SK-N-SH (cell line): Measurements from ENCODE around the gene TSSK3. TPM values are rescaled to one million over a fixed set of nuclear protein-coding genes. Genes with fewer than 3 reads are reported as not detected.

Source experiments
- CTCF ChIA-PET: fragments of 300-600, 350-600 bp; formaldehyde crosslinking; extraction: SDS; loops from one replicate; lab custom pipeline; 2021; lab: Yijun Ruan, JAX
- POLR2A ChIA-PET: fragments of 350-600 bp; sonication (Branson Sonifier 250); formaldehyde crosslinking; extraction: SDS; loops from one replicate; lab custom pipeline; 2020; ENCODE audit warnings: antibody characterized with exemption, inconsistent platforms; lab: Yijun Ruan, JAX
- DNase-seq: peaks from one replicate; pipeline ENCODE4 v3.0.0; 2012
- H2AFZ ChIP-seq: fragments of 200-600 bp; sonication (generic); 2 replicates; pipeline ENCODE4 v1.8.1; 2016; ENCODE audit warnings: antibody characterized with exemption, mild to moderate bottlenecking, low read depth
- H3F3A ChIP-seq: fragments of 200-600 bp; sonication (generic); replicated peaks from 2 replicates; pipeline ENCODE3; 2016; ENCODE audit warnings: antibody characterized with exemption, mild to moderate bottlenecking; ENCODE audit not compliant: insufficient read depth
- H3K27ac ChIP-seq, 2 experiments: fragments of 200-500 bp in 1 of 2; fragments of 200-600 bp in 1 of 2; sonication (Bioruptor generic) in 1 of 2; sonication (generic), shearing (Covaris generic) in 1 of 2; 2 replicates each; pipeline versions ENCODE4 v1.5.1 to v1.6.1; 2014 to 2016; ENCODE audit warnings: low read depth in 2 of 2, inconsistent platforms in 1 of 2, low read length in 1 of 2, mild to moderate bottlenecking in 1 of 2, mixed read lengths in 1 of 2
- H3K27me3 ChIP-seq: fragments of 200-600 bp; sonication (generic), shearing (Covaris generic); 2 replicates; pipeline ENCODE4 v1.6.1; 2016; ENCODE audit warnings: mixed run types; ENCODE audit not compliant: insufficient read depth
- H3K36me3 ChIP-seq, 2 experiments: fragments of 200-500 bp in 1 of 2; fragments of 200-600 bp in 1 of 2; sonication (Bioruptor generic) in 1 of 2; sonication (generic) in 1 of 2; replicated peaks in 1 of 2; 2 replicates each; pipeline versions ENCODE3 to v1.5.1; 2014 to 2016; ENCODE audit warnings: low read length in 1 of 2, mild to moderate bottlenecking in 1 of 2; ENCODE audit not compliant: insufficient read depth in 2 of 2, control insufficient read depth in 1 of 2
- H3K4me1 ChIP-seq, 2 experiments: fragments of 200-500 bp in 1 of 2; fragments of 200-600 bp in 1 of 2; sonication (Bioruptor generic) in 1 of 2; sonication (generic), shearing (Covaris generic) in 1 of 2; 2 replicates each; pipeline versions ENCODE4 v1.5.1 to v1.6.1; 2014 to 2016; ENCODE audit warnings: low read depth in 1 of 2, low read length in 1 of 2, mixed run types in 1 of 2; ENCODE audit not compliant: insufficient read depth in 2 of 2, control insufficient read depth in 1 of 2
- H3K4me2 ChIP-seq: fragments of 200-600 bp; sonication (generic), shearing (Covaris generic); 2 replicates; pipeline ENCODE4 v1.6.1; 2017; ENCODE audit warnings: mixed run types
- H3K4me3 ChIP-seq, 2 experiments: fragments of 200-500 bp in 1 of 2; fragments of 200-600 bp in 1 of 2; sonication (Bioruptor generic) in 1 of 2; sonication (generic), shearing (Covaris generic) in 1 of 2; 2 replicates each; pipeline versions ENCODE4 v1.5.1 to v1.8.1; 2014 to 2016; ENCODE audit warnings: low read depth in 2 of 2, inconsistent platforms in 1 of 2, low read length in 1 of 2, mild to moderate bottlenecking in 1 of 2, mixed read lengths in 1 of 2, moderate library complexity in 1 of 2
- H3K79me2 ChIP-seq: fragments of 200-600 bp; sonication (generic); 2 replicates; pipeline ENCODE4 v1.8.1; 2017; ENCODE audit warnings: mild to moderate bottlenecking; ENCODE audit not compliant: insufficient read depth
- H3K9ac ChIP-seq: fragments of 200-600 bp; sonication (generic); 2 replicates; pipeline ENCODE4 v1.6.1; 2017; ENCODE audit warnings: mixed run types
- H3K9me2 ChIP-seq: fragments of 200-600 bp; sonication (generic); 2 replicates; pipeline ENCODE4 v1.6.1; 2017; ENCODE audit warnings: mixed run types
- H3K9me3 ChIP-seq: fragments of 200-600 bp; sonication (generic); 2 replicates; pipeline ENCODE4 v1.6.1; 2017; ENCODE audit warnings: mixed run types, mild to moderate bottlenecking, moderate library complexity
- H4K20me1 ChIP-seq: fragments of 200-600 bp; sonication (generic); 2 replicates; pipeline ENCODE4 v1.6.1; 2017; ENCODE audit warnings: mild to moderate bottlenecking, mixed run types; ENCODE audit not compliant: insufficient read depth
- ELF1 ChIP-seq: IDR thresholded peaks from 2 replicates; pipeline ENCODE4 v1.4.0; 2012
- EP300 ChIP-seq, 2 experiments: IDR thresholded peaks; 2 replicates each; pipeline versions ENCODE4 v1.4.0 to v1.6.1; 2012; ENCODE audit warnings: borderline replicate concordance in 1 of 2, low read depth in 1 of 2, low read length in 1 of 2
- EZH2phosphoT487 ChIP-seq: fragments of 200-600 bp; sonication (generic); IDR thresholded peaks from 2 replicates; pipeline ENCODE4 v1.6.1; 2017; ENCODE audit warnings: low read depth, mixed run types, mild to moderate bottlenecking, antibody characterized with exemption, moderate library complexity, borderline replicate concordance
- FOXJ3 ChIP-seq: sonication (generic); formaldehyde crosslinking; IDR thresholded peaks from 2 replicates; pipeline ENCODE4 v1.5.1; 2020; ENCODE audit warnings: mild to moderate bottlenecking, missing genetic modification reagents
- FOXM1 ChIP-seq: IDR thresholded peaks from 2 replicates; pipeline ENCODE4 v1.4.0; 2012; ENCODE audit warnings: low read depth, mild to moderate bottlenecking
- GATA2 ChIP-seq: sonication (generic); formaldehyde crosslinking; IDR thresholded peaks from 2 replicates; pipeline ENCODE4 v1.5.0; 2020; ENCODE audit warnings: mild to moderate bottlenecking, missing genetic modification reagents
- JUND ChIP-seq: IDR thresholded peaks from 2 replicates; pipeline ENCODE4 v1.4.0; 2012
- MEF2A ChIP-seq: IDR thresholded peaks from 2 replicates; pipeline ENCODE4 v1.4.0; 2012; ENCODE audit warnings: low read depth, borderline replicate concordance
- NFIC ChIP-seq: IDR thresholded peaks from 2 replicates; pipeline ENCODE4 v1.4.0; 2012; ENCODE audit warnings: borderline replicate concordance
- SMC3 ChIP-seq: IDR thresholded peaks from 2 replicates; pipeline ENCODE4 v1.6.1; 2012; ENCODE audit warnings: low read depth, low read length, improper control_type of control experiment
- TEAD4 ChIP-seq: IDR thresholded peaks from 2 replicates; pipeline ENCODE4 v1.4.0; 2012; ENCODE audit warnings: mild to moderate bottlenecking, borderline replicate concordance; ENCODE audit not compliant: insufficient read depth
- WGBS: methylation state at CpG from one replicate; pipeline ENCODE4 v1.1.6; 2017; ENCODE audit warnings: low lambda C conversion rate; 5-methylcytosine and 5-hydroxymethylcytosine counted together
- polyA plus RNA-seq, 3 experiments: library from polyadenylated mRNA; depleted of rRNA; stranded (reverse); fragments of >200 nt; gene quantifications; 2 replicates each; pipeline ENCODE4 v1.2.3, GENCODE V29; 2012
- TF ChIP-seq, protein P1 (sequence below): IDR thresholded peaks from 2 replicates; pipeline ENCODE4 v1.4.0; 2012; ENCODE audit warnings: low read depth, borderline replicate concordance
- TF ChIP-seq, protein P2 (sequence below): fragments of 200-600 bp; sonication (generic); IDR thresholded peaks from 2 replicates; pipeline ENCODE4 v1.6.1; 2017; ENCODE audit warnings: antibody characterized with exemption, mild to moderate bottlenecking, moderate library complexity
- TF ChIP-seq, protein P3 (sequence below): fragments of 150-350 bp; IDR thresholded peaks from 2 replicates; pipeline ENCODE4 v1.6.1; 2017; ENCODE audit warnings: antibody characterized with exemption, low read length, low read depth, borderline replicate concordance

Gene TSSK3
- polyA plus RNA-seq, 1 of the 3 experiments (the other 2 are of a cell fraction), result 0.28 TPM

DNA sequence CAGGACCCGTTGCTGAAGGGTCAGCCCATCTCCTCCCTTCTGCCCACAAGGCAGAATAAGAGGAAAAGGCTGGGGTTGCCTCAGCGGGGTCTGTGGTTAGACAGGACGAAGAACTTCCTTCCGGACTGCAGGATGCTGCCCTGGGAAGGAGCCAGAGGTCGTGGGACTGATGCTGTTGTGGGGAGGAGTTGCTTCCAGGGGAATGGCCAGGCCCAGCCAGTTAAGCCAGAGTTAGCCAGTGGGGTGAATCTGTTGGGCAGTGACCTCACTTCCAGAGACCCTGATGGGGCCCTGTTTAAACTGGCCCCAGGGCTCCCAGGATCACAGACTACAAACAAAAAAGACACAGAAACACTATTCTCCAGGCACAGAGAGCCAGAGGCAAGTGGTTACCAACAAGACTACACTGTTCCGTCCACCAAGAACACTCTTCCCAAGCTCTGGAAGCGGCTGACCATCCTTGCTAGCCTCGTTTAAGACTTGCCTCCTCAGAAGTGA lies 13.1 kb upstream of the TSSK3 start:
- no peak overlapping the region for H3K4me3 ChIP-seq
- no peak overlapping the region for H3K27ac ChIP-seq
- H3K27me3 ChIP-seq, result no peaks in the 10 kb centered on the region
- no peaks in the 10 kb centered on the region for H3K9me3 ChIP-seq
- no peaks in the 10 kb centered on the region for H4K20me1 ChIP-seq
- peaks cover 4 to 9% of the 10 kb centered on the region in 2 experiments; a peak in 2 of 4 replicates for H3K4me1 ChIP-seq
- WGBS, result 91% methylated on average over 7 of the region's 8 CpGs
- H3K79me2 ChIP-seq, result peaks cover 8% of the 10 kb centered on the region; the same call in 1 of the 2 replicates
- H3K36me3 ChIP-seq, result no peaks in the 10 kb centered on the region
- DNase-seq, result no peak
- no peaks in the 10 kb centered on the region for H3F3A ChIP-seq
- H3K9ac ChIP-seq, result no peak overlapping the region
- H3K9me2 ChIP-seq, result no peaks in the 10 kb centered on the region
- ChIA-PET POLR2A (no interaction called here), CTCF (no interaction called here)
- no peak overlapping the region for H3K4me2 ChIP-seq
- TF ChIP-seq GATA2 (no peak), NFIC (no peak), ELF1 (no peak), FOXM1 (no peak), FOXJ3 (CRISPR knock-in tag) (no peak), TEAD4 (no peak), SMC3 (no peak), JUND (no peak), EP300 (IDR thresholded peaks at IDR 0.05; ENCODE audit: borderline replicate concordance in 1 of 2, low read depth in 1 of 2, low read length in 1 of 2) (no peak), EZH2phosphoT487 (no peak), MEF2A (no peak)
- TF ChIP-seq, protein P1, sequence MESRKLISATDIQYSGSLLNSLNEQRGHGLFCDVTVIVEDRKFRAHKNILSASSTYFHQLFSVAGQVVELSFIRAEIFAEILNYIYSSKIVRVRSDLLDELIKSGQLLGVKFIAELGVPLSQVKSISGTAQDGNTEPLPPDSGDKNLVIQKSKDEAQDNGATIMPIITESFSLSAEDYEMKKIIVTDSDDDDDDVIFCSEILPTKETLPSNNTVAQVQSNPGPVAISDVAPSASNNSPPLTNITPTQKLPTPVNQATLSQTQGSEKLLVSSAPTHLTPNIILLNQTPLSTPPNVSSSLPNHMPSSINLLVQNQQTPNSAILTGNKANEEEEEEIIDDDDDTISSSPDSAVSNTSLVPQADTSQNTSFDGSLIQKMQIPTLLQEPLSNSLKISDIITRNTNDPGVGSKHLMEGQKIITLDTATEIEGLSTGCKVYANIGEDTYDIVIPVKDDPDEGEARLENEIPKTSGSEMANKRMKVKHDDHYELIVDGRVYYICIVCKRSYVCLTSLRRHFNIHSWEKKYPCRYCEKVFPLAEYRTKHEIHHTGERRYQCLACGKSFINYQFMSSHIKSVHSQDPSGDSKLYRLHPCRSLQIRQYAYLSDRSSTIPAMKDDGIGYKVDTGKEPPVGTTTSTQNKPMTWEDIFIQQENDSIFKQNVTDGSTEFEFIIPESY, result no peak
- TF ChIP-seq, protein P2, sequence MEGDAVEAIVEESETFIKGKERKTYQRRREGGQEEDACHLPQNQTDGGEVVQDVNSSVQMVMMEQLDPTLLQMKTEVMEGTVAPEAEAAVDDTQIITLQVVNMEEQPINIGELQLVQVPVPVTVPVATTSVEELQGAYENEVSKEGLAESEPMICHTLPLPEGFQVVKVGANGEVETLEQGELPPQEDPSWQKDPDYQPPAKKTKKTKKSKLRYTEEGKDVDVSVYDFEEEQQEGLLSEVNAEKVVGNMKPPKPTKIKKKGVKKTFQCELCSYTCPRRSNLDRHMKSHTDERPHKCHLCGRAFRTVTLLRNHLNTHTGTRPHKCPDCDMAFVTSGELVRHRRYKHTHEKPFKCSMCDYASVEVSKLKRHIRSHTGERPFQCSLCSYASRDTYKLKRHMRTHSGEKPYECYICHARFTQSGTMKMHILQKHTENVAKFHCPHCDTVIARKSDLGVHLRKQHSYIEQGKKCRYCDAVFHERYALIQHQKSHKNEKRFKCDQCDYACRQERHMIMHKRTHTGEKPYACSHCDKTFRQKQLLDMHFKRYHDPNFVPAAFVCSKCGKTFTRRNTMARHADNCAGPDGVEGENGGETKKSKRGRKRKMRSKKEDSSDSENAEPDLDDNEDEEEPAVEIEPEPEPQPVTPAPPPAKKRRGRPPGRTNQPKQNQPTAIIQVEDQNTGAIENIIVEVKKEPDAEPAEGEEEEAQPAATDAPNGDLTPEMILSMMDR, result no peak
- TF ChIP-seq, protein P3, sequence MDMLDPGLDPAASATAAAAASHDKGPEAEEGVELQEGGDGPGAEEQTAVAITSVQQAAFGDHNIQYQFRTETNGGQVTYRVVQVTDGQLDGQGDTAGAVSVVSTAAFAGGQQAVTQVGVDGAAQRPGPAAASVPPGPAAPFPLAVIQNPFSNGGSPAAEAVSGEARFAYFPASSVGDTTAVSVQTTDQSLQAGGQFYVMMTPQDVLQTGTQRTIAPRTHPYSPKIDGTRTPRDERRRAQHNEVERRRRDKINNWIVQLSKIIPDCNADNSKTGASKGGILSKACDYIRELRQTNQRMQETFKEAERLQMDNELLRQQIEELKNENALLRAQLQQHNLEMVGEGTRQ, result no peak
- TF ChIP-seq, all 33 proteins: peak for 0
- no peak overlapping the region for H2AFZ ChIP-seq
